Astrocyte (in vitro differentiated cells and primary cell): Measurements from ENCODE around the gene GDF7. TPM values are rescaled to one million over a fixed set of nuclear protein-coding genes. Genes with fewer than 3 reads are reported as not detected.

Source experiments
- DNase-seq: peaks from one replicate; pipeline ENCODE4 v3.0.0-alpha.2; 2010; ENCODE audit warnings: low read depth
- FAIRE-seq: peaks from 2 replicates; lab custom pipeline; 2011; peaks lifted over from hg19 to GRCh38; lab: Jason Lieb, UNC
- H2AFZ ChIP-seq: 2 replicates; pipeline ENCODE4 v1.6.0; 2012; ENCODE audit warnings: low read depth, low read length, inconsistent platforms
- H3K27ac ChIP-seq: 2 replicates; pipeline ENCODE4 v1.5.1; 2011; ENCODE audit warnings: low read depth, low read length, inconsistent platforms
- H3K27me3 ChIP-seq: 2 replicates; pipeline ENCODE4 v1.6.0; 2011; ENCODE audit warnings: low read length, inconsistent platforms; ENCODE audit not compliant: insufficient read depth
- H3K36me3 ChIP-seq: 2 replicates; pipeline ENCODE4 v1.5.1; 2011; ENCODE audit warnings: low read length, inconsistent platforms; ENCODE audit not compliant: insufficient read depth
- H3K4me1 ChIP-seq: 2 replicates; pipeline ENCODE4 v1.5.1; 2011; ENCODE audit warnings: low read length, inconsistent platforms; ENCODE audit not compliant: insufficient read depth
- H3K4me2 ChIP-seq: 2 replicates; pipeline ENCODE4 v1.6.0; 2012; ENCODE audit warnings: low read length, inconsistent platforms
- H3K4me3 ChIP-seq: 2 replicates; pipeline ENCODE4 v1.5.1; 2011; ENCODE audit warnings: low read depth, mild to moderate bottlenecking, low read length, inconsistent platforms; ENCODE audit not compliant: insufficient read depth
- H3K79me2 ChIP-seq: 2 replicates; pipeline ENCODE4 v1.6.0; 2012; ENCODE audit warnings: mild to moderate bottlenecking, low read length, inconsistent platforms; ENCODE audit not compliant: insufficient read depth
- H3K9ac ChIP-seq: 2 replicates; pipeline ENCODE4 v1.6.0; 2012; ENCODE audit warnings: mild to moderate bottlenecking, low read length, inconsistent platforms
- H3K9me3 ChIP-seq: 2 replicates; pipeline ENCODE4 v1.5.1; 2012; ENCODE audit warnings: low read depth, mild to moderate bottlenecking, low read length, inconsistent platforms; ENCODE audit not compliant: insufficient read depth
- H4K20me1 ChIP-seq: 2 replicates; pipeline ENCODE4 v1.6.0; 2012; ENCODE audit warnings: low read length, inconsistent platforms; ENCODE audit not compliant: insufficient read depth
- H3K27ac Mint-ChIP-seq: one replicate; pipeline ENCODE4 v1.8.0; 2021; ENCODE audit warnings: mild to moderate bottlenecking, mixed read lengths; ENCODE audit not compliant: unreplicated experiment
- H3K27me3 Mint-ChIP-seq: one replicate; pipeline ENCODE4 v1.8.0; 2021; ENCODE audit warnings: low read depth, mixed read lengths; ENCODE audit not compliant: unreplicated experiment
- H3K36me3 Mint-ChIP-seq: one replicate; pipeline ENCODE4 v1.8.0; 2021; ENCODE audit warnings: low read depth, mixed read lengths; ENCODE audit not compliant: unreplicated experiment
- H3K4me1 Mint-ChIP-seq: one replicate; pipeline ENCODE4 v1.8.0; 2021; ENCODE audit warnings: low read depth, mixed read lengths; ENCODE audit not compliant: unreplicated experiment
- H3K4me3 Mint-ChIP-seq: one replicate; pipeline ENCODE4 v1.8.0; 2021; ENCODE audit warnings: mild to moderate bottlenecking, moderate library complexity, mixed read lengths; ENCODE audit not compliant: unreplicated experiment
- H3K9me3 Mint-ChIP-seq: one replicate; pipeline ENCODE4 v1.8.0; 2021; ENCODE audit warnings: mild to moderate bottlenecking, mixed read lengths; ENCODE audit not compliant: unreplicated experiment
- CTCF ChIP-seq: IDR thresholded peaks from 2 replicates; pipeline ENCODE4 v1.5.1; 2011; ENCODE audit warnings: low read depth, mild to moderate bottlenecking, inconsistent platforms, low read length, moderate library complexity; ENCODE audit not compliant: insufficient read depth
- EZH2 ChIP-seq: IDR thresholded peaks from 2 replicates; pipeline ENCODE4 v1.6.1; 2012; ENCODE audit warnings: mild to moderate bottlenecking, low read length, inconsistent platforms; ENCODE audit not compliant: insufficient read depth
- total RNA-seq: library from RNA; stranded (reverse); gene quantifications from 2 replicates; pipeline ENCODE4 v1.2.1, GENCODE V29; 2021

GDF7 gene
- total RNA-seq, 1 donor from 2014 or later: 1.9 TPM

- Mint-ChIP-seq H3K36me3 (peaks cover 2% of the 10 kb centered on the region), H3K4me3 (no peak overlapping the region), H3K4me1 (peaks cover 19% of the 10 kb centered on the region), H3K9me3 (no peaks in the 10 kb centered on the region), H3K27me3 (no peaks in the 10 kb centered on the region), H3K27ac (no peak overlapping the region)
- FAIRE-seq: no peak
- H3K9me3 ChIP-seq: no peaks in the 10 kb centered on the region
- H3K4me3 ChIP-seq: no peak overlapping the region
- no peak overlapping the region for H2AFZ ChIP-seq
- no peak overlapping the region for H3K27ac ChIP-seq
- DNase-seq: peak; percentile 78
- peaks cover 3% of the 10 kb centered on the region for H3K79me2 ChIP-seq
- H3K9ac ChIP-seq: no peak overlapping the region
- H3K4me2 ChIP-seq: no peak overlapping the region
- TF ChIP-seq CTCF (no peak), EZH2 (no peak)
- no peaks in the 10 kb centered on the region for H3K36me3 ChIP-seq
- no peaks in the 10 kb centered on the region for H4K20me1 ChIP-seq
- peaks cover 5% of the 10 kb centered on the region for H3K4me1 ChIP-seq
- H3K27me3 ChIP-seq: no peaks in the 10 kb centered on the region
These were observed 56.6 kb downstream of the GDF7 start for GRCh38 chr2:20723543-20723942.

GRCh38 chr2:20724500-20725053 lies 57.6 kb downstream of the GDF7 start:
- Histone ChIP-seq H4K20me1 (no peaks in the 10 kb centered on the region), H3K4me2 (no peak overlapping the region), H3K4me3 (no peak overlapping the region), H2AFZ (no peak overlapping the region), H3K9ac (no peak overlapping the region), H3K27ac (no peak overlapping the region), H3K79me2 (peaks cover under 1% of the 10 kb centered on the region), H3K36me3 (no peaks in the 10 kb centered on the region), H3K9me3 (no peaks in the 10 kb centered on the region), H3K27me3 (no peaks in the 10 kb centered on the region), H3K4me1 (peaks cover 5% of the 10 kb centered on the region)
- Mint-ChIP-seq H3K27ac (peak overlapping the region; percentile 3), H3K36me3 (peaks cover 2% of the 10 kb centered on the region), H3K4me3 (no peak overlapping the region), H3K27me3 (no peaks in the 10 kb centered on the region), H3K4me1 (peaks cover 24% of the 10 kb centered on the region), H3K9me3 (no peaks in the 10 kb centered on the region)
- no peak for TF ChIP-seq EZH2
- no peak for TF ChIP-seq CTCF
- DNase-seq (no peak), FAIRE-seq (no peak)

- H2AFZ ChIP-seq: no peak overlapping the region
- no peak overlapping the region for H3K4me3 ChIP-seq
- no peaks in the 10 kb centered on the region for H3K36me3 ChIP-seq
- no peaks in the 10 kb centered on the region for H4K20me1 ChIP-seq
- H3K27ac Mint-ChIP-seq: peak overlapping the region; percentile 30
- H3K9me3 ChIP-seq: no peaks in the 10 kb centered on the region
- H3K27me3 ChIP-seq: no peaks in the 10 kb centered on the region
- no peak overlapping the region for H3K9ac ChIP-seq
- H3K36me3 Mint-ChIP-seq: peaks cover 2% of the 10 kb centered on the region
- peaks cover 5% of the 10 kb centered on the region for H3K4me1 ChIP-seq
- H3K4me3 Mint-ChIP-seq: no peak overlapping the region
- FAIRE-seq: no peak
- H3K9me3 Mint-ChIP-seq: no peaks in the 10 kb centered on the region
- H3K27ac ChIP-seq: no peak overlapping the region
- H3K79me2 ChIP-seq: no peaks in the 10 kb centered on the region
- H3K4me2 ChIP-seq: no peak overlapping the region
- DNase-seq: no peak
- H3K4me1 Mint-ChIP-seq: peaks cover 26% of the 10 kb centered on the region
- TF ChIP-seq CTCF: no peak
- no peak for TF ChIP-seq EZH2
- H3K27me3 Mint-ChIP-seq: no peaks in the 10 kb centered on the region
These were observed 58.8 kb downstream of the GDF7 start for GRCh38 chr2:20725782-20726181.
